Measurements from ENCODE around the gene EXOC6B.

EXOC6B gene

DNA sequence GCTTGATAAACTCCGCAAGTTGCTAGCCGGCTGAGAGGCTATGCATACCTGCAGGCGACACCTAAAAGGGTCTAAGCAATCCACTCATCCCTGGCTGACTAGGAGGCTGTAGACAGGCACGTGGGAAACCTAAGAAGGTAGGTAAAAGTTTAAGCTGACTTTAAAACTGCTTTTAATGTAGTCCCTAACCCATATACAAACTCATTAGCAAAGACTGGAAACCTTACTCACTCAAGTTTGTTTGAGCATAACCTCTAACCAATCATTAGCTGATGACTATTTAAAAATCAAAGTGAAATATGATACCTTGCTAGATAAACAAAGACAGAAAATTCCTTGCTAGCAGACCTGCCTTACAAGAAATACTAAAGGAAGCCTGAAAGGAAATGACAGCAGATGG, 106.4 kb downstream of the EXOC6B start:
- TF ChIP-seq FOXM1 (IDR thresholded peaks at IDR 0.05; ENCODE audit: borderline replicate concordance, low read depth) (0 out of 2 replicates have a peak, but pooled peaks have one; percentile 5), NFIC (IDR thresholded peaks at IDR 0.05) (no peak)

DNA sequence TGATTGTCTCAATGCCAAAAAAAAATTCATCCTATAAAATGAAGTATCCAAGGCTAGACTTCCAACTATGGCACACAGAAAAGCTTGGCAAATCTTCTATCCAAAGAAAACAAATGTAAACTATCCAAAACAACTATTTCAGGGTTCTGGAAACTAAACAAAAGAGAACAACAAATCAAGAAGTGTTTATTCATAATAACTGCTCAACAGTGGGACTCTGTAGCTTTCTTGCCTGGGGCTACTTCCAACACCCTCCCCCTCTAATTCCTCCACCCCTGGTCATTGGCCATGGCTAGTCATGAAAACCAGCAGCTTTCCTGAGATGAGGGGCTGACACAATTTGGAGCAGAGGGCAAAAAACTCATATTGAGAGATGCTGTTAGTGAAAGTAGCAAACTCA, 107.0 kb downstream of the EXOC6B start:
- TF ChIP-seq EGR1 (IDR thresholded peaks at IDR 0.05), result no peak
- TF ChIP-seq EP300 (IDR thresholded peaks at IDR 0.05; ENCODE audit: borderline replicate concordance), result no peak
- TF ChIP-seq TAF1 (IDR thresholded peaks at IDR 0.05; ENCODE audit: low read depth), result no peak
- TF ChIP-seq, protein P1, sequence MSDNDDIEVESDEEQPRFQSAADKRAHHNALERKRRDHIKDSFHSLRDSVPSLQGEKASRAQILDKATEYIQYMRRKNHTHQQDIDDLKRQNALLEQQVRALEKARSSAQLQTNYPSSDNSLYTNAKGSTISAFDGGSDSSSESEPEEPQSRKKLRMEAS (IDR thresholded peaks at IDR 0.05), result no peak
- TF ChIP-seq TCF12 (IDR thresholded peaks at IDR 0.05; ENCODE audit: low read depth), result no peak
- no peak for TF ChIP-seq FOXM1 (IDR thresholded peaks at IDR 0.05; ENCODE audit: borderline replicate concordance, low read depth)
- TF ChIP-seq, protein P2, sequence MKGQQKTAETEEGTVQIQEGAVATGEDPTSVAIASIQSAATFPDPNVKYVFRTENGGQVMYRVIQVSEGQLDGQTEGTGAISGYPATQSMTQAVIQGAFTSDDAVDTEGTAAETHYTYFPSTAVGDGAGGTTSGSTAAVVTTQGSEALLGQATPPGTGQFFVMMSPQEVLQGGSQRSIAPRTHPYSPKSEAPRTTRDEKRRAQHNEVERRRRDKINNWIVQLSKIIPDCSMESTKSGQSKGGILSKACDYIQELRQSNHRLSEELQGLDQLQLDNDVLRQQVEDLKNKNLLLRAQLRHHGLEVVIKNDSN (IDR thresholded peaks at IDR 0.05), result no peak
- TF ChIP-seq, protein P3, sequence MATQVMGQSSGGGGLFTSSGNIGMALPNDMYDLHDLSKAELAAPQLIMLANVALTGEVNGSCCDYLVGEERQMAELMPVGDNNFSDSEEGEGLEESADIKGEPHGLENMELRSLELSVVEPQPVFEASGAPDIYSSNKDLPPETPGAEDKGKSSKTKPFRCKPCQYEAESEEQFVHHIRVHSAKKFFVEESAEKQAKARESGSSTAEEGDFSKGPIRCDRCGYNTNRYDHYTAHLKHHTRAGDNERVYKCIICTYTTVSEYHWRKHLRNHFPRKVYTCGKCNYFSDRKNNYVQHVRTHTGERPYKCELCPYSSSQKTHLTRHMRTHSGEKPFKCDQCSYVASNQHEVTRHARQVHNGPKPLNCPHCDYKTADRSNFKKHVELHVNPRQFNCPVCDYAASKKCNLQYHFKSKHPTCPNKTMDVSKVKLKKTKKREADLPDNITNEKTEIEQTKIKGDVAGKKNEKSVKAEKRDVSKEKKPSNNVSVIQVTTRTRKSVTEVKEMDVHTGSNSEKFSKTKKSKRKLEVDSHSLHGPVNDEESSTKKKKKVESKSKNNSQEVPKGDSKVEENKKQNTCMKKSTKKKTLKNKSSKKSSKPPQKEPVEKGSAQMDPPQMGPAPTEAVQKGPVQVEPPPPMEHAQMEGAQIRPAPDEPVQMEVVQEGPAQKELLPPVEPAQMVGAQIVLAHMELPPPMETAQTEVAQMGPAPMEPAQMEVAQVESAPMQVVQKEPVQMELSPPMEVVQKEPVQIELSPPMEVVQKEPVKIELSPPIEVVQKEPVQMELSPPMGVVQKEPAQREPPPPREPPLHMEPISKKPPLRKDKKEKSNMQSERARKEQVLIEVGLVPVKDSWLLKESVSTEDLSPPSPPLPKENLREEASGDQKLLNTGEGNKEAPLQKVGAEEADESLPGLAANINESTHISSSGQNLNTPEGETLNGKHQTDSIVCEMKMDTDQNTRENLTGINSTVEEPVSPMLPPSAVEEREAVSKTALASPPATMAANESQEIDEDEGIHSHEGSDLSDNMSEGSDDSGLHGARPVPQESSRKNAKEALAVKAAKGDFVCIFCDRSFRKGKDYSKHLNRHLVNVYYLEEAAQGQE (IDR thresholded peaks at IDR 0.05; ENCODE audit: low read depth), result no peak
- TF ChIP-seq CEBPB (IDR thresholded peaks at IDR 0.05), result no peak
- no peak for TF ChIP-seq YY1 (IDR thresholded peaks at IDR 0.05; ENCODE audit: low read depth)
- no peak for TF ChIP-seq TEAD4 (IDR thresholded peaks at IDR 0.05)
- no peak for TF ChIP-seq RAD21 (IDR thresholded peaks at IDR 0.05; ENCODE audit: low read depth)
- TF ChIP-seq CREB1 (IDR thresholded peaks at IDR 0.05; ENCODE audit: low read depth), result no peak
- no peak for TF ChIP-seq ZBTB7A (IDR thresholded peaks at IDR 0.05; ENCODE audit: low read depth)
- TF ChIP-seq NFIC (IDR thresholded peaks at IDR 0.05), result no peak

DNA sequence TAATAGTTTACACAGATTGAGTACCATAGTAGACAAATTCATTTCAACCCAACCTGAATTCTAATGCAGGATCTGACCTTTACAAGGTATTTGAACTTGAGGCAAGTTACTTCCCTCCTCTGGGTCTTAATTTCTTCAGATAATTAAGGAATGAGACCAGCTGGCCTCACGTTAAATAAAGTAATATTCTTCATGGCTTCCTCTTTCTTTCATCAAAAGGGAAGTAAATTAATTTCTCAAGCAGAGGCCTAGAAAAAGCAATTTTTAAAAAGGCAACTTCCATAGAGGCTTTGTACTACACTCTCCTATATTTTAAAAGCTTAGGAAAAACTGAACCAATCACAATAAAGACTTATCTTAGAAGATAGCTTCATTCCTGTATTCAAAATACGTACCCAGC, 109.2 kb downstream of the EXOC6B start:
- TF ChIP-seq CEBPB (IDR thresholded peaks at IDR 0.05), result no peak
- TF ChIP-seq CREB1 (IDR thresholded peaks at IDR 0.05; ENCODE audit: low read depth), result no peak
- no peak for TF ChIP-seq TEAD4 (IDR thresholded peaks at IDR 0.05)
- no peak for TF ChIP-seq EP300 (IDR thresholded peaks at IDR 0.05; ENCODE audit: borderline replicate concordance)
- no peak for TF ChIP-seq EGR1 (IDR thresholded peaks at IDR 0.05)
- no peak for TF ChIP-seq FOXM1 (IDR thresholded peaks at IDR 0.05; ENCODE audit: borderline replicate concordance, low read depth)
- TF ChIP-seq RAD21 (IDR thresholded peaks at IDR 0.05; ENCODE audit: low read depth), result no peak
- no peak for TF ChIP-seq YY1 (IDR thresholded peaks at IDR 0.05; ENCODE audit: low read depth)

DNA sequence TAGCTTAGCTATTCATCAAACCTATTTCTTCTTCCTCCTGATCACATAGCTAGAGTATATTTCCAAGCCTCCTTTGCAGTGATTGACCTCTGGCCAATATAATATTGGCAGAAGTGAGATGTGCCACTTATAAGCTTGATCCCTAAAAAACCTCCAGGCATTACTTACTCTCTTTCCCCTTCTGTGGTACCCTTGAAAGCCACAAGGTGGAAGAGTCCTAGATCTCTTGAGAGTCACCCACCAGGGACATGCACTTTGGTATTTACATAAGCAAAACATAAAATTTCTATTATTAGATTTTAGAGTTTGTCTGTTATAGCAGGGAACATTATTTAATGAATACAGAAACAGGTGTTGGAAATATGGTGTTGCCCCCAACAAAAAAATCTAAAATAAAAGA, 112.0 kb downstream of the EXOC6B start:
- TF ChIP-seq RAD21 (IDR thresholded peaks at IDR 0.05; ENCODE audit: low read depth) (no peak), ZBTB7A (IDR thresholded peaks at IDR 0.05; ENCODE audit: low read depth) (no peak), CEBPB (IDR thresholded peaks at IDR 0.05) (no peak), TAF1 (IDR thresholded peaks at IDR 0.05; ENCODE audit: low read depth) (no peak), EGR1 (IDR thresholded peaks at IDR 0.05) (no peak), YY1 (IDR thresholded peaks at IDR 0.05; ENCODE audit: low read depth) (no peak)
- TF ChIP-seq, protein P1 (IDR thresholded peaks at IDR 0.05), result no peak
- TF ChIP-seq, protein P2 (IDR thresholded peaks at IDR 0.05), result no peak

DNA sequence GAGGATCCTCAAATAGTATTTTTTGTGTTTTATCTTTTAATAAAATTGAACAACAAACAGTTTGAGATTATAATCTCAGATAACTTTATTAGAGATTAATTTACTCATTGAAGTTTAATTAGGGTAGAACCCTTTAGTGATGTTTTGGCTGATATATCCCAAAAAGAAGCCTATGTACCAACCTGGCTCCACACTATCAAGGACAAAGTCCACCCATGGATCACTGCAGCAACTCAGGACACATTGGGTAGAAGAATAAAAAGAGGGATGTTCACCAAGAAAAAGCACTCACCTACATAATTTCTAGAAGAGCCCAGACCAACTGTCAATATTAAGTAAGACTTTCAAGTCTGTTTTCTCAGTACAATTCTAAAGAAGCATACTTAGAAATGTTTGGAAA, 112.9 kb downstream of the EXOC6B start:
- TF ChIP-seq, protein P2 (IDR thresholded peaks at IDR 0.05), result no peak
- TF ChIP-seq FOXM1 (IDR thresholded peaks at IDR 0.05; ENCODE audit: borderline replicate concordance, low read depth) (no peak), CEBPB (IDR thresholded peaks at IDR 0.05) (no peak), CREB1 (IDR thresholded peaks at IDR 0.05; ENCODE audit: low read depth) (no peak), EGR1 (IDR thresholded peaks at IDR 0.05) (no peak), YY1 (IDR thresholded peaks at IDR 0.05; ENCODE audit: low read depth) (no peak), RAD21 (IDR thresholded peaks at IDR 0.05; ENCODE audit: low read depth) (no peak), ZBTB7A (IDR thresholded peaks at IDR 0.05; ENCODE audit: low read depth) (no peak), TAF1 (IDR thresholded peaks at IDR 0.05; ENCODE audit: low read depth) (no peak), EP300 (IDR thresholded peaks at IDR 0.05; ENCODE audit: borderline replicate concordance) (no peak)
- TF ChIP-seq, protein P3 (IDR thresholded peaks at IDR 0.05; ENCODE audit: low read depth), result no peak
- TF ChIP-seq, protein P1 (IDR thresholded peaks at IDR 0.05), result no peak

DNA sequence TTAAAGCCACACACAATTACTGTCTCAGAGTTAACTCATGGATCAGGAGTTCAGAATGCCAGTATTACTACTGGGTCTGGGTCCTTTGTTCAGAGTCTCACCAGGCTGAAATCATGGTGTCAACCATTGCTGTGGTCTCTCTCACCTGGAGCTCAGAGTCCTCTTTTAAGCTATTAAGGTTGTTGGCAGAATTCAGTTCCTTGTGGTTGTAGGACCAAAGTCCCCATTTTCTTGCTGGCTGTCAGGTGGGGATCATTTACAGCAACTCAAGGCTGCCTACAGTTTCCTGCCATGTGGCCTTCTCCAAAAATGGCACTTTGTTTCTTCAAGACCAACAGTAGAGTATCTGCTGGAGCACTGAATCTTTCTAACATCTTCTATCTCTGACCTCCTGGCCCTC, 113.5 kb downstream of the EXOC6B start:
- TF ChIP-seq, protein P2 (IDR thresholded peaks at IDR 0.05), result no peak
- no peak for TF ChIP-seq CREB1 (IDR thresholded peaks at IDR 0.05; ENCODE audit: low read depth)
- TF ChIP-seq CEBPB (IDR thresholded peaks at IDR 0.05), result no peak
- no peak for TF ChIP-seq EP300 (IDR thresholded peaks at IDR 0.05; ENCODE audit: borderline replicate concordance)
- TF ChIP-seq NFIC (IDR thresholded peaks at IDR 0.05), result no peak
- no peak for TF ChIP-seq TAF1 (IDR thresholded peaks at IDR 0.05; ENCODE audit: low read depth)
- TF ChIP-seq ZBTB7A (IDR thresholded peaks at IDR 0.05; ENCODE audit: low read depth), result no peak
- no peak for TF ChIP-seq TEAD4 (IDR thresholded peaks at IDR 0.05)
- TF ChIP-seq, protein P1 (IDR thresholded peaks at IDR 0.05), result no peak
- no peak for TF ChIP-seq EGR1 (IDR thresholded peaks at IDR 0.05)
- no peak for TF ChIP-seq YY1 (IDR thresholded peaks at IDR 0.05; ENCODE audit: low read depth)
